Neural crest cell (in vitro differentiated cells): ENCODE results near the gene CCL1. TPM values are rescaled to one million over a fixed set of nuclear protein-coding genes. Genes with fewer than 3 reads are reported as not detected.

Experiments used
- DNase-seq: peaks from one replicate; pipeline ENCODE4 v3.0.0; 2021; ENCODE audit warnings: low read depth, mixed read lengths, low spot score
- H3K27ac Mint-ChIP-seq: one replicate; pipeline ENCODE4 v1.8.0; 2021; ENCODE audit warnings: mild to moderate bottlenecking, mixed read lengths; ENCODE audit not compliant: unreplicated experiment
- H3K27me3 Mint-ChIP-seq: 2 replicates; pipeline ENCODE4 v1.8.0; 2021; ENCODE audit warnings: low read depth, mild to moderate bottlenecking, mixed read lengths
- H3K36me3 Mint-ChIP-seq: 2 replicates; pipeline ENCODE4 v1.8.0; 2021; ENCODE audit warnings: low read depth, mild to moderate bottlenecking, mixed read lengths
- H3K4me1 Mint-ChIP-seq: 2 replicates; pipeline ENCODE4 v1.8.0; 2021; ENCODE audit warnings: mixed read lengths
- H3K4me3 Mint-ChIP-seq: one replicate; pipeline ENCODE4 v1.8.0; 2021; ENCODE audit warnings: mild to moderate bottlenecking, mixed read lengths
- H3K9me3 Mint-ChIP-seq: 2 replicates; pipeline ENCODE4 v1.8.0; 2021; ENCODE audit warnings: mixed read lengths
- CTCF ChIP-seq: fragments of 200-600 bp; sonication (generic); conservative IDR thresholded peaks from 2 replicates; pipeline ENCODE4 v1.5.0; 2021; ENCODE audit warnings: antibody characterized with exemption, mild to moderate bottlenecking
- total RNA-seq: library from RNA; stranded (reverse); gene quantifications from 2 replicates; pipeline ENCODE4 v1.2.1, GENCODE V29; 2021

The CCL1 gene
- total RNA-seq, 1 donor from 2014 or later: not detected

GRCh38 chr17:34377078-34377823 is 14.2 kb upstream of the CCL1 start:
- no peaks in the 10 kb centered on the region for H3K4me1 Mint-ChIP-seq
- no peaks in the 10 kb centered on the region for H3K36me3 Mint-ChIP-seq
- peaks cover 9% of the 10 kb centered on the region for H3K27me3 Mint-ChIP-seq
- H3K27ac Mint-ChIP-seq: peak overlapping the region; percentile 28
- H3K9me3 Mint-ChIP-seq: no peaks in the 10 kb centered on the region
- TF ChIP-seq CTCF: no peak
- no peak overlapping the region for H3K4me3 Mint-ChIP-seq
- no peak for DNase-seq

GRCh38 chr17:34375426-34375997 is 12.5 kb upstream of the CCL1 start:
- no peaks in the 10 kb centered on the region for H3K4me1 Mint-ChIP-seq
- H3K36me3 Mint-ChIP-seq: no peaks in the 10 kb centered on the region
- H3K9me3 Mint-ChIP-seq: no peaks in the 10 kb centered on the region
- no peak overlapping the region for H3K4me3 Mint-ChIP-seq
- peaks cover 3% of the 10 kb centered on the region for H3K27me3 Mint-ChIP-seq
- no peak for DNase-seq
- no peak for TF ChIP-seq CTCF
- no peak overlapping the region for H3K27ac Mint-ChIP-seq

GRCh38 chr17:34374457-34374856 is 11.4 kb upstream of the CCL1 start:
- H3K4me3 Mint-ChIP-seq: no peak overlapping the region
- H3K27me3 Mint-ChIP-seq: peaks cover 4% of the 10 kb centered on the region

DNA sequence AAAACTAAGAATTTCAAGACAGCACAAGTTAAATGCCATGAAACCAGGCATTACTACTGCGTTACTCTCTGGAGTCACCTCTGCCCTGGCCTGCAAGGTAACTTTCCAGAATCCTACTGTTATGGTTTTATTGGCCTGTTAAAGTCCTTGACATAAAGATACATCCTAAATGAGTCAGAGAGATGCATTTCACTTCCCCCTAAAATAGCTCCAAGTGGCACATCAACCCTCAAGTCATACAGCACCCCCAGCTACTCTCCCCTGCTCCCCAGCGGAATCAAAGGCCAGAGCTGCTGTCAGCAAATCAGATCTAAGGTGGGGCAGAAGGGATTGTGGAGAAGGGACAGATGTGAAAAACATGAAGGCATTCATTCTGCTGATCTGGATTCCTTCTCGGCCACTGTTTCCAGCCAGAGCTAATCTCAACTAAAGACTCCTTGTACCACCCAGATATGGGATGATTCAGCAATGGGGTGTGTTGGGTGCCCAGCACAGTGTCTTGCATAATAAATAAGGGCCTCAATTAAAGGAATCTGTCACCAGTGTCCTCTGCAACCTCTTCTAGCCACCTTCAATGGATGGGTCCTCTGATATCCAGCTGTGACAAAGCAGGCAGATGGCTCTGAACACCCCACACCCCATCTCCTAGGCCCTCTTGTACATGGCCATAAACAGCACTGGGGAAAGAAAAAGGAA is 8.5 kb upstream of the CCL1 start:
- TF ChIP-seq CTCF: no peak
- Mint-ChIP-seq H3K4me3 (no peak overlapping the region), H3K27me3 (peaks cover 9% of the 10 kb centered on the region), H3K27ac (no peak overlapping the region), H3K4me1 (no peaks in the 10 kb centered on the region), H3K36me3 (no peaks in the 10 kb centered on the region), H3K9me3 (no peaks in the 10 kb centered on the region)
- DNase-seq: no peak

More at GRCh38 chr17:34374457-34374856, 11.4 kb upstream of the CCL1 start:
- TF ChIP-seq CTCF: no peak
- H3K9me3 Mint-ChIP-seq: no peaks in the 10 kb centered on the region
- H3K4me1 Mint-ChIP-seq: no peaks in the 10 kb centered on the region
- no peak for DNase-seq
- no peak overlapping the region for H3K27ac Mint-ChIP-seq
- no peaks in the 10 kb centered on the region for H3K36me3 Mint-ChIP-seq

DNA sequence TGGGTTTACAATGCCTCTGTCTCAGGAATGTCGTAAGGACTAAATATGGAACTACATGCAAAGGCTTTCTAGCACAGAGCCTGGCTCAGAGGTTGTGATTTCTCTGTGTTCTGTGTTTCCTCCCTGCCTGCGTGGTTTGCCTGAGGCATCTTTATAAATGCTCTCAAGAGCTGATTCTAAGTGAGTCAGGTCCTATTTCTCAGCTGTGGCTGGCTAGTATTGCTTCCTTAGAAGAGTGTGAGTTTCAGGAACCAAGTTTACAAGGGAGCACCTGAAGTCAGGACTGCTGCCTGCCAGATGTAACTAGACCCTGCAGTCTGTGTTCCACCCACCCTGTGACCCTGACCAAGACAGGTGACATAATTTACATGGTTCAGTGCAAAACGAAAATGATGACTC is 8.0 kb upstream of the CCL1 start:
- H3K4me1 Mint-ChIP-seq: no peaks in the 10 kb centered on the region
- no peaks in the 10 kb centered on the region for H3K9me3 Mint-ChIP-seq
- H3K27me3 Mint-ChIP-seq: peaks cover 13% of the 10 kb centered on the region
- no peak for DNase-seq
- no peak for TF ChIP-seq CTCF
- no peaks in the 10 kb centered on the region for H3K36me3 Mint-ChIP-seq
- H3K27ac Mint-ChIP-seq: no peak overlapping the region
- no peak overlapping the region for H3K4me3 Mint-ChIP-seq
